GM12874 (cell line): ENCODE results near the gene RBFOX1.

Experiments used
- TF ChIP-seq, protein P1 (sequence below): IDR thresholded peaks from 2 replicates; pipeline ENCODE4 v1.5.1; 2011; ENCODE audit warnings: low read depth, mild to moderate bottlenecking, control low read depth, low read length, moderate library complexity; ENCODE audit not compliant: insufficient read depth

The RBFOX1 gene

DNA sequence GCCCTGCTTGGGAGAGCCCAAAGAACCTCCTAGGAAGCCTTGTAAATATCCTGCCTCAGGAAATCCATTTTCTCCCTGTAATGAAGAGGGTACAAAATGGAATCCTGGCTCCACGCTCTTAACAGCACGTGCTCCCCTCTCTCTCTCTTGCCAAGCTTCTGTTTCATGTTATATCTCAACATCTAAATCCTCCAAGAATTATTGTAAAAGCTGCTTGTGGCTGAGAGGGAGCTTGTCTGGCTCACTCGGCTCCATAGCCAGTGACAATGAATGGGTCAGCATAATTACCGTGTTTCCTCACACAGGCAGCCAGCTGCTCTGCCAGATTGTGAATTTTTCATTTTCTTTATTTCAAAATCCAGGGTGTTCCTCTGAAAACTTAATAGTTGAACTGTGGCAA, 317.8 kb downstream of the RBFOX1 start:
- TF ChIP-seq, protein P1, sequence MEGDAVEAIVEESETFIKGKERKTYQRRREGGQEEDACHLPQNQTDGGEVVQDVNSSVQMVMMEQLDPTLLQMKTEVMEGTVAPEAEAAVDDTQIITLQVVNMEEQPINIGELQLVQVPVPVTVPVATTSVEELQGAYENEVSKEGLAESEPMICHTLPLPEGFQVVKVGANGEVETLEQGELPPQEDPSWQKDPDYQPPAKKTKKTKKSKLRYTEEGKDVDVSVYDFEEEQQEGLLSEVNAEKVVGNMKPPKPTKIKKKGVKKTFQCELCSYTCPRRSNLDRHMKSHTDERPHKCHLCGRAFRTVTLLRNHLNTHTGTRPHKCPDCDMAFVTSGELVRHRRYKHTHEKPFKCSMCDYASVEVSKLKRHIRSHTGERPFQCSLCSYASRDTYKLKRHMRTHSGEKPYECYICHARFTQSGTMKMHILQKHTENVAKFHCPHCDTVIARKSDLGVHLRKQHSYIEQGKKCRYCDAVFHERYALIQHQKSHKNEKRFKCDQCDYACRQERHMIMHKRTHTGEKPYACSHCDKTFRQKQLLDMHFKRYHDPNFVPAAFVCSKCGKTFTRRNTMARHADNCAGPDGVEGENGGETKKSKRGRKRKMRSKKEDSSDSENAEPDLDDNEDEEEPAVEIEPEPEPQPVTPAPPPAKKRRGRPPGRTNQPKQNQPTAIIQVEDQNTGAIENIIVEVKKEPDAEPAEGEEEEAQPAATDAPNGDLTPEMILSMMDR, result no peak

DNA sequence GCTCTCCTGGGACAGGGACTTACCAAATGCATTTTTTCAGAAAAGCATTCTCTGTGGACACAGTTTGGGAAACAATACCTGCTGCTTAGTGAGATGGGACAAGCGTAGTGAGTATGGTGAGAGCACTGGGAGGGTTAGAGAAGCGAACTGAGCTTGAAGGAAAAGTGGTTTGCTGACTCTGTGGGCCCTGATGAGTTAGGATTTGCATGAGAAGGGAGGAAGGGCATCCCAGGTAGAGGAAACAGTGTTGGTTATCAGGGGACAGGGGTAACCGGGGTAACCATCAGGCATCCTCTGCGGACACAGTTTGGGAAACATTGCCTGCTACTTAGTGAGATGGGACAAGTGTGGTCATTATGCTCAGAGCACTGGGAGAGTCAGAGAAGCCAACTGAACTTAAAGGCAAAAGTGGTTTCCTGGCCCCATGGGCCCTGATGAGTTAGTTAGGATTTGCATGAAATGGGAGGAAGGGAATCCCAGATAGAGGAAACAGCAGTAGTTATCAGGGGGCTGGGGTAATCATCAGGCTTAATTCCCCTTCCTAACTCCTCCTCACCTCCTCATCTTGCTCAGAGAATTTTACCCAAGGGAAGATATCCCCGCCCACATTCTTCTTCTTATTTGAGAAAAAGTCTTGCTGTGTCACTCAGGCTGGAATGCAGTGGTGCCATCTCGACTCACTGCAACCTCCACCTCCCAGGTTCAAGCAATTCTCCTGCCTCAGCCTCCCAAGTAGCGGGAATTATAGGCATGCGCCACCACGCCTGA, 319.3 kb downstream of the RBFOX1 start:
- TF ChIP-seq, protein P1, result no peak

DNA sequence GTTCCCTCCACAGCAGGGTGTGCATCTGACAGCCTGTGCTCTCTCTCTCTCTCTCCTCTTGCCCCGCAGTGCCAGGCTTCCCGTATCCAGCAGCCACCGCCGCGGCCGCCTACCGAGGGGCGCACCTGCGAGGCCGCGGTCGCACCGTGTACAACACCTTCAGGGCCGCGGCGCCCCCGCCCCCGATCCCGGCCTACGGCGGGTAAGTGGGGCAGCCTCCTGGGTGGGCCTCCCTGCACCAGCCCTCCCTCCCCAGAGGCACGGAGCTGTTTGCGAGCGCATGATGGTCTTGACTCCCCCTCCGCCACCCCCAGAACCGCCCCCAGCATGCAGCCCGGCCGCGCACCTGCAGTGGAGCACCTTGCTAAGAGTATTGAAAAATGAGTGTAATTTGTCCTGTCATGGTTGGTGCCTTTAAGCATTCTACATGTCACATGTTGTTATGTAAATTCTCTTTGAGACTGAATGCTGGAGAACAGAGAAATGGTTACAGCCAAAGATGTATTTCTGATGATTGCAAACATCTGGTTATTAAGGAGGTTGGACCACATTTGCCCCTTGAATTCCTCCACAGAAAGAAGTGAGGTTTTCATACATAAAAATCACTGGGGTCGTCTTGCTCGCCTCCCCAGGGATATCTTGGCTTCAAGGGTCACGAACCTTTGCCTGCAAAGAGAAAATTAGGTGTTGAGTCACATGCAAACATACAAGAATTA, 321.3 kb downstream of the RBFOX1 start:
- TF ChIP-seq, protein P1, result no peak

DNA sequence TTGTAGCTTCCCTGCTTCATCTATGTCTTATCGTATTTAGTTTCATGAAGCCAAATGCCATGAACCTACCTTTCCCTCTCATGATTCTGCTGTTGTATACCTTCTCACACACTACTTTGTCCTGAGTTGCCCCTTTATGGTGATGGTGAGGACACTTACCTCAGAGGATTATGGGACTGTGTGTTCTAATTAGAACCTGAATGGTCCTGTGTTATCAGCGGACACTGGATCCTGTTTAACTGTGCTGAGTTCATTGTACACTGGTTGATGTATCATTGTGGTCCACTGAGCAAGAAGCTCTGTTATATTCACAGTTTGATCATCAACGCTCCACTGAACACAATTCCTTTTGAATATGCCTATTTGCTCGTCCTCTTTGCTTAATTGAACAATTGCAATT, 343.0 kb downstream of the RBFOX1 start:
- TF ChIP-seq, protein P1, result no peak

DNA sequence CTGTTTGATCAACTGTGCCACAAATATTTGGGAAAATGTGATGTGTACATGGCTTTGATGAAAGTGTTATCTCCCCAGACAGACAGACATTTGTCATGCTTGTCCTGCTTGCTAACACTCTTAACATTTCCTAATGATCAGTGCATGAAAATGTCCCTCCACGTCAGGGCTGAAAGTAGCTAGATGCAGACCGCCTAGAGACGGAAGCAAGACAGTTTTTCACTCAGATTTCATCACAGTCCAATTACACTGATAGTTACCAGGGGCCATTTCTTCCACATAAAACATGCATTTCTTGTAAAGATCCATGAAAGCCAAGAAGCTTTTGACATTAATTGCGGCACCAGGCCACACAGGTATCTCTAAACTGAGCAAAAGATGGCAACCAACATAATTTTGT, 347.7 kb downstream of the RBFOX1 start:
- TF ChIP-seq, protein P1, result no peak

DNA sequence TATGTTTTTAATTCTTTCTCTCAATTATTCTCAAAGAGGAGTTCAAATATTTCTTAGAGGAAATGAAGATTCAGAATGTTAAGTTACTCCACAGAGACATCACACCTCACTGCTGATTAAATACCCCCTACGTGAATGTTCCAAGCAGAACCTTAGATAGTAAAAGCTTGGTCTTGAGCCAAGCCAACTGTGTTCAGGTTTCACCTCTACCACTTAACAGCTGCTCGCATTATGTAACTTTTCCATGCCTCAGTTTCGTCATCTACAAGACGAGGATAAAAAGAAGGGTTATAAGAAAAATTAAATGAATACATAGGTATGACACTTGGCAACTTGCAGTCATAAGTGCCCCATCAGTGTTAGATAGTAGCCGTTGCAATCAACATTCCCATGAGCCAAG, 356.2 kb downstream of the RBFOX1 start:
- TF ChIP-seq, protein P1, result no peak

DNA sequence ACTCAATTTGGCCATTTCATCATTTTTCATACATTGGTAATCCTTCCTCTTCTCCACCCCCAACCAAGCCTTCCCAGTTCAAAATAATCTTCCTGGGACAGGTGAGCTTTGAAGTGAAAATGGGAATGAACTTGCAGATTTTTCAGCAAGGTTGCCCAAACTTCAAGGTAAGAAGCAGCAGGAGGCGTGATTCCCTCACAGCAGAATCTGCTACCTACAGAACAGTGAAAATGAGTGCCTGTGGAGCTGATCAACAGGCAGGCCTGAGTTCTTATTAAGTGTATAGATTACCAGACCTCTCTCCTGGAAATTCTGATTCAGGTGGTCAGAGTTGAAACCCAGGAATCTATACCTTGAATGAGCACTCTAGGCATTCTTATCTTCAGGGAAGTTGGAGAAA, 356.6 kb downstream of the RBFOX1 start:
- TF ChIP-seq, protein P1, result no peak
